Upper lobe of left lung (tissue), 4 donors: ENCODE measurements around the gene XIRP2.

Source experiments
- POLR2A ChIP-seq, 4 donors: fragments of 450-650 bp; IDR thresholded peaks; one replicate each; pipeline ENCODE4 v1.5.1; 2016 to 2017; ENCODE audit warnings: antibody characterized with exemption in 4 of 4, mild to moderate bottlenecking in 2 of 4
- POLR2AphosphoS5 ChIP-seq, 2 donors: sonication (generic); formaldehyde crosslinking; IDR thresholded peaks; one replicate each; pipeline ENCODE4 v1.5.1; 2017; ENCODE audit warnings: antibody characterized with exemption in 2 of 2
- TF ChIP-seq, protein P1 (sequence below), 6 experiments: fragments of 450-650 bp in 4 of 6; fragments of 200-600 bp in 2 of 6; sonication (generic) in 2 of 6; IDR thresholded peaks; one replicate each; pipeline ENCODE4 v1.5.1; 2016 to 2019; ENCODE audit warnings: antibody characterized with exemption in 6 of 6

DNA sequence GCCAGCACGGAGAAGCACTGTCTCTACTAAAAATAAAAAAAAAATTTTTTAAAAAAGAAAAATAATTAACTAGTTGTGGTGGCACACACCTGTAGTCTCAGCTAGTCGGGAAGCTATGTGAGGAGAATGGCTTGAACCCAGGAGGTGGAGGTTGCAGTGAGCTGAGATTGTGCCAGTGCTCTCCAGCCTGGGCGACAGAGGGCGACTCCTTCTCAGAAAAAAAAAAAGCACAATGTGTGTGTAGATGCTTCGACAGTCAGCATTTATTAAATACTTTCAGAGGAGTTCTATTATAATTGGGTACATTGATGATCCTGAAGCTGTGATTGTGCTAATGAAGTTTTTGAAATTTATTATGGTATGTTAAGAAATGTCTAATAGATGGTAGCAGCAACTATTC, 46.5 kb downstream of the XIRP2 start:
- TF ChIP-seq, protein P1, sequence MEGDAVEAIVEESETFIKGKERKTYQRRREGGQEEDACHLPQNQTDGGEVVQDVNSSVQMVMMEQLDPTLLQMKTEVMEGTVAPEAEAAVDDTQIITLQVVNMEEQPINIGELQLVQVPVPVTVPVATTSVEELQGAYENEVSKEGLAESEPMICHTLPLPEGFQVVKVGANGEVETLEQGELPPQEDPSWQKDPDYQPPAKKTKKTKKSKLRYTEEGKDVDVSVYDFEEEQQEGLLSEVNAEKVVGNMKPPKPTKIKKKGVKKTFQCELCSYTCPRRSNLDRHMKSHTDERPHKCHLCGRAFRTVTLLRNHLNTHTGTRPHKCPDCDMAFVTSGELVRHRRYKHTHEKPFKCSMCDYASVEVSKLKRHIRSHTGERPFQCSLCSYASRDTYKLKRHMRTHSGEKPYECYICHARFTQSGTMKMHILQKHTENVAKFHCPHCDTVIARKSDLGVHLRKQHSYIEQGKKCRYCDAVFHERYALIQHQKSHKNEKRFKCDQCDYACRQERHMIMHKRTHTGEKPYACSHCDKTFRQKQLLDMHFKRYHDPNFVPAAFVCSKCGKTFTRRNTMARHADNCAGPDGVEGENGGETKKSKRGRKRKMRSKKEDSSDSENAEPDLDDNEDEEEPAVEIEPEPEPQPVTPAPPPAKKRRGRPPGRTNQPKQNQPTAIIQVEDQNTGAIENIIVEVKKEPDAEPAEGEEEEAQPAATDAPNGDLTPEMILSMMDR (IDR thresholded peaks at IDR 0.05) = no peak
- no peak for TF ChIP-seq POLR2AphosphoS5 (IDR thresholded peaks at IDR 0.05)
- TF ChIP-seq POLR2A (IDR thresholded peaks at IDR 0.05) = no peak
